ENCODE data around the gene WWC2. TPM values are rescaled to one million over a fixed set of nuclear protein-coding genes. Genes with fewer than 3 reads are reported as not detected.

WWC2 gene
- total and polyA plus RNA-seq, 7 donors = 2.9 to 15.5 (median 7.8) TPM

- no peak for TF ChIP-seq CTCF (IDR thresholded peaks at IDR 0.05)
- no peak for ATAC-seq
- peaks cover 13% of the 10 kb centered on the region for H3K4me1 ChIP-seq
- no peaks in the 10 kb centered on the region for H3K9me3 ChIP-seq
- intact Hi-C loops (cut with DNase I) = loop anchor here in 1 of 2 donors (5.0 kb wide), 1 partner anchor 33 kb away; no protein-coding TSS in a partner anchor
- H3K4me3 ChIP-seq = no peak overlapping the region
- WGBS, 3 donors = 81 to 89% (median 84%) methylated on average over 7 of the region's 7 CpGs
- DNase-seq = no peak
- H3K36me3 ChIP-seq (ENCODE audit: insufficient read depth in 1 of 2, low read depth in 1 of 2) = no peaks in the 10 kb centered on the region
- no peaks in the 10 kb centered on the region for H3K27me3 ChIP-seq (ENCODE audit: insufficient read depth in 3 of 3, low read length in 2 of 3)
- no peak overlapping the region for H3K27ac ChIP-seq
These were observed 81.0 kb downstream of the WWC2 start for GRCh38 chr4:183180096-183180495.

GRCh38 chr4:183180621-183181020 is 81.6 kb downstream of the WWC2 start:
- Histone ChIP-seq H3K27ac (no peak overlapping the region), H3K27me3 (ENCODE audit: insufficient read depth in 3 of 3, low read length in 2 of 3) (no peaks in the 10 kb centered on the region), H3K4me1 (peaks cover 13% of the 10 kb centered on the region), H3K9me3 (no peaks in the 10 kb centered on the region), H3K36me3 (ENCODE audit: insufficient read depth in 1 of 2, low read depth in 1 of 2) (no peaks in the 10 kb centered on the region), H3K4me3 (no peak overlapping the region)
- DNase-seq (no peak), ATAC-seq (no peak)
- WGBS, 3 donors = 92 to 98% (median 94%) methylated on average over 4 of the region's 4 CpGs
- intact Hi-C loops (cut with DNase I) = loop anchor here in 1 of 2 donors (5.0 kb wide), 1 partner anchor 33 kb away; no protein-coding TSS in a partner anchor
- TF ChIP-seq CTCF (IDR thresholded peaks at IDR 0.05) = no peak

- 88 to 89% (median 88%) methylated on average over 3 of the region's 3 CpGs for WGBS, 3 donors
- TF ChIP-seq CTCF (IDR thresholded peaks at IDR 0.05) = no peak
- ATAC-seq (no peak), DNase-seq (no peak)
- Histone ChIP-seq H3K4me1 (peaks cover 13% of the 10 kb centered on the region), H3K27ac (no peak overlapping the region), H3K4me3 (no peak overlapping the region), H3K27me3 (ENCODE audit: insufficient read depth in 3 of 3, low read length in 2 of 3) (no peaks in the 10 kb centered on the region), H3K9me3 (no peaks in the 10 kb centered on the region), H3K36me3 (ENCODE audit: insufficient read depth in 1 of 2, low read depth in 1 of 2) (no peaks in the 10 kb centered on the region)
- intact Hi-C loops (cut with DNase I) = loop anchor here in 1 of 2 donors (5.0 kb wide), 1 partner anchor 34 kb away; no protein-coding TSS in a partner anchor
These were observed 82.0 kb downstream of the WWC2 start for GRCh38 chr4:183181081-183181480.

GRCh38 chr4:183182873-183183725 is 84.0 kb downstream of the WWC2 start:
- WGBS, 3 donors = 52 to 61% (median 54%) methylated on average over 14 of the region's 14 CpGs
- intact Hi-C loops (cut with DNase I) = loop anchor here in 1 of 2 donors (5.0 kb wide), 1 partner anchor 36 kb away; no protein-coding TSS in a partner anchor
- peaks cover 9% of the 10 kb centered on the region for H3K4me1 ChIP-seq
- no peak for TF ChIP-seq CTCF (IDR thresholded peaks at IDR 0.05)
- ATAC-seq (peak; percentile 56 to 92 (median 71)), DNase-seq (peak in 1 of 2 donors; percentile 34)
- H3K4me3 ChIP-seq = no peak overlapping the region
- no peaks in the 10 kb centered on the region for H3K27me3 ChIP-seq (ENCODE audit: insufficient read depth in 3 of 3, low read length in 2 of 3)
- no peaks in the 10 kb centered on the region for H3K9me3 ChIP-seq
- no peak overlapping the region for H3K27ac ChIP-seq
- no peaks in the 10 kb centered on the region for H3K36me3 ChIP-seq (ENCODE audit: insufficient read depth in 1 of 2, low read depth in 1 of 2)

Measured in psoas muscle (tissue), 8 donors.